ENCODE results near the gene MRPL57.
"Not testable (repeated sequence)": the region's sequence is repeated elsewhere in the genome, so short reads cannot be mapped to it uniquely, and the experiment has no call there.

The MRPL57 gene

GRCh38 chr13:21197606-21198225 lies 21.3 kb downstream of the MRPL57 start:
- not testable (repeated sequence) for DNase-seq (ENCODE audit: low read depth)

DNA sequence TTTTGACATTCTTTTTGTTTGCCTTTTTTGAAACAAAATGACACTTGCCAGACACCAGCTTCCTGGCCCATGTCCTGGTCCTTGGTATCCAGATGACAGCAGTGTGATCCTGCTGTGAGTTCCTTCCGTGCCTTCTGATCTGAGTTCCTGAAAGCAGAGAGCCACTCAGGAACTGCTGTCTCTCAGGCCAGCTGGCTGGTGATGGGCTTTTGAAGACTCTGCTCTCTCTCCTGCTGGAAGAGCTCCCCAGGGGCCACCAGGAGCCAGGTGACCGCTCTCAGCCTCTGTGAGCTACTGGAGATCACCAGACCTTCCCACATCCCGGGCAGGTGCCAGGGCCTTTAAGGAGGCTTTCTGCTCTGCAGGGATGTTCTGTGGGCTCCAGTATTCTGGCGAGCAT lies 21.9 kb downstream of the MRPL57 start:
- not testable (repeated sequence) for DNase-seq (ENCODE audit: low read depth)

GRCh38 chr13:21201456-21202190 lies 25.2 kb downstream of the MRPL57 start:
- DNase-seq (ENCODE audit: low read depth): not testable (repeated sequence)

DNA sequence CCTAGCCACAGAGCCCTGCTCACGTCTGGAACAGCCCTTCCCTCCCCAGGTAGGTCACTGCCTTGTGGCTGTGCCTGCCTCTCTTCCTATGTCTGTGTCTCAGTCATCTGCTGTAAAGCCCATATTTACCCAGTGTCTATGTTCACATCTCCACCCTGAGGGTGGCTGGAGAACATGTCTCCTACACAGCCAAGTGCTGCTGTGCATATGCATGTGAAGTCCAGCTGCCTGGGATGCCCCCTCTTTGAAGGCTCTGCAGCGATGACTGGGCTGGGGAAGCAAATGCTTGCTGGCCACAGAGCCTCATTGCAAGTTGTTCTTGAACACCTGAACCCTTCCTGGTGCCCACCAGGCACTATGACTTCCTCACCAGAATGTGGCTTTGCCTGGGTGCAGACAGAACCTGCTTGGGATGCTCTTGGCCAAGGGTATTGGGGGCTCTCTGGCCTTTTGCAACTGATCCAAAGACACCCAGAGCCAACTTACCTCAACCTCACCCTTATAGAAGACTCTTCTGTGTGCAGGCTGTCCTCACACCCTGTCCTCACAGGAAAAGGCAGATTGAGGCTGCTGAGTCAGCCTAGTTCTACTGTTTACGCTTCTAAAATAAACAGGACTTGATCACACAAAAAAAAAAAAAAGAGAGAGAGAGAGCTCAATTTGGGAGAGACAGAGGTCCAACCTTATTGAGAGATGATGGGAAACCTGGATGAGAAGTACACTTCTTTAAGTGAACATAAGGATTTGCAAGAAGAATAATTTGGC lies 26.5 kb downstream of the MRPL57 start:
- DNase-seq (ENCODE audit: low read depth): peak; percentile 50

GRCh38 chr13:21208652-21209154 lies 32.2 kb downstream of the MRPL57 start:
- peak; percentile 12 for DNase-seq (ENCODE audit: low read depth)

GRCh38 chr13:21212138-21212775 lies 35.8 kb downstream of the MRPL57 start:
- no peak for DNase-seq (ENCODE audit: low read depth)

GRCh38 chr13:21215419-21215818 lies 39.0 kb downstream of the MRPL57 start:
- not testable (repeated sequence) for DNase-seq (ENCODE audit: low read depth)

DNA sequence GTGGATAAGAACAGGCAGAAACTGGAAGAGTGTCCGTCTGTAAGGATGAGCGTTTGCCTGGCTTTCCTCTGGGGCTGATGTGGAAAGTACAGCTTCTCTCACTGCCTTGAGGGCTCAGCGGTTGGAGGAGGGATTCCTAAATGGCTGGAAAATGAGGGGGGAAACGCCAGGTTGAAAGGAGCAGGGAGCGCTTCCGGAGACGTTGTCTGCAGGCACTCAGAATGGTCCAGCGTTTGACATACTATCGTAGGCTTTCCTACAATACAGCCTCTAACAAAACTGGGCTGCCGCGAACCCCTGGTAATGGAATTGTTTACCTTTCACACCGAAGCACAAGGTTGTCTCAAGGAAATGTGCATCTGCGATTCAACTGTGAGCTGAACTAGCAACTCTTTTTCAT lies 39.9 kb downstream of the MRPL57 start:
- DNase-seq (ENCODE audit: low read depth): no peak

DNA sequence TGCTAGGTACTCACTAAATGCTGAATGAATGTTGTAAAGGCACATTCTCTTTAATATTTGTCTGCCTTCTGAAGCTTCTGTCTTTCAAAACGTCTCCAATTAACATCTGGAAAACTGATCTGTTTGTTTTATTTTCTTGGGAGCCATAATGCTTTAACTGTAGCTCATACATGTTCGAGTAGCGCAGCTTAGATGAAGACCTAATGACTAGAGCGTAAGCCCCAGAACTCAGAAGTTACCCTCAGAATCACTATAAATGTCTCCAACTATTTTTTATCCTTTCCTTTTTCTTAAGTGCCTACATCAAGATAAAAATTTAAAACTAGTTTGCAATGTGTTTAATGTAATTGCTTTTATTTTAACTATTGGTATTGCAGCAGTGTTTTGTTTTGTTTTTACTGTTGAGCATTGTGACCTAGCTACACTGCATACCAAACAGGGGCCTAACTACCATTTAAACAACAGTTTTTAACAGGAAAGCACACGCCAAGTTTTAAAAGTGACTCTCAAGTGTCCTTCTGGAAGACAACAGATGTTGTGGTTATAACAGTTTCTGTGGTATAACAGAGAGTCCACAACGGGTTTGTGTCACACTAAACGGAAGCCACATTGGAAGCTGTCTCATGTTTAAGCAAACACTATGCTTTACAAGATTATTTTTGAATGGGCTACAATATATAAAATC lies 42.0 kb downstream of the MRPL57 start:
- DNase-seq (ENCODE audit: low read depth): no peak

- no peak for DNase-seq (ENCODE audit: low read depth)
Observed at GRCh38 chr13:21219036-21219381, 42.6 kb downstream of the MRPL57 start.

- DNase-seq (ENCODE audit: low read depth): not testable (repeated sequence)
Observed at GRCh38 chr13:21219716-21220115, 43.3 kb downstream of the MRPL57 start.

GRCh38 chr13:21221268-21221667 lies 44.8 kb downstream of the MRPL57 start:
- DNase-seq (ENCODE audit: low read depth): no peak

DNA sequence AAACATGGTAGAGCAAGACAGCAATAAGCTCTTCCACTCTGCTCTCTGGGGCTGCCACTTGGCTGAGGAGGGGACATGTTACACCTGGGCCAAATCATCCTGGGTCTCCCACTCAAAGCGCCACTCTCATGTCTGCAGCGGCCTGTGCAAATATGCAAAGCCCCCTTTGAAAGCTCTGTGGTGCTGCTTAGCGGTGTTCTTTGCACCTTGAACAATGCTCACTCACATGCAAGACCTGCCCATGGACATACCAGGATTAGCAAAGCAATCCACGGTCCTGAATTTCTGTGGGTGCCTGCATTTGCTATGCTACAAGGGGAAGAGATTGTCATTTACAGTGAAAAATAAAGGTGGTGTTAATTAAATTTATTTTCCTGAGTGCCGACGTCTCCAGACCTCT lies 48.6 kb downstream of the MRPL57 start:
- no peak for DNase-seq (ENCODE audit: low read depth)

DNA sequence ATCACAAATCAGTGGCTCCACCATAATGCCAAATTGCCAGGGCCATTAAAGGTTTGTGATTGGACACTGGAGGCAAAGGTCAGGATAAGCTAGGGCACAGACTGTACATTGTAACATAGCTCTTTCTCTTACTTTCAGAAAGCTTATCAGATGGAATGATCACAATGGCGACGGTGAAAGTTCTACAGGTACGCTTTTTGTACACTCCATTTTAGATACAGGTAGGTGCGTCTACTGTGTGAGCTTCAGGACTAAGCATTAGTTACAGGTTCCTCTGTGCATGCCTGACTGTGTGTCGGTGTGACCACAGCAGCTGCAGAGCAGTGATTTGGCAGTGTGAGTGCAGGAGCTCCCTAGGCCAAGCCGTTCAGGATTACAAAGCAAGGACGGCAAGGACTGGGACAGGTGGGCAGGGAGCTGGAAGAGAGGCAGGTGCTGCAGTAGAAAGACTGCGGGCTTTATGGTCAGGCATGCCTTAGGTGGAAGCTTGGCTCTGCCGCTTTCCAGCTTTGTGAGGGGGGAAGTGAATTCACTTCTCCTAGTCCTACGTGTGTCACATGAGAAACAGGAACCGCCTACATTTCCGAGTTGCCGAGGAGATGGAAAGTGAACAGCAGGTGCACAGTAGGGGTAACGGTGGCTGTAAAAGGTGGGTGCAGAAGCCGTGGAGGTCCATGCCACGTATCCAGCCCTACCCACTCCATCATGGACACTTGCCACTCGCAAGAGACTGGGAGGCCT lies 49.6 kb downstream of the MRPL57 start:
- DNase-seq (ENCODE audit: low read depth): no peak

- DNase-seq (ENCODE audit: low read depth): no peak
Observed at GRCh38 chr13:21227917-21228316, 51.5 kb downstream of the MRPL57 start.

All from iris pigment epithelial cell (primary cell).